Measurements from ENCODE around the gene PDCD1. TPM values are rescaled to one million over a fixed set of nuclear protein-coding genes. Genes with fewer than 3 reads are reported as not detected.

The PDCD1 gene
- total and polyA plus RNA-seq, 2 of the 13 experiments (the other 11 are each of a cell fraction or from before 2014, with no cell fraction given): 0.04 TPM; not detected in 1

DNA sequence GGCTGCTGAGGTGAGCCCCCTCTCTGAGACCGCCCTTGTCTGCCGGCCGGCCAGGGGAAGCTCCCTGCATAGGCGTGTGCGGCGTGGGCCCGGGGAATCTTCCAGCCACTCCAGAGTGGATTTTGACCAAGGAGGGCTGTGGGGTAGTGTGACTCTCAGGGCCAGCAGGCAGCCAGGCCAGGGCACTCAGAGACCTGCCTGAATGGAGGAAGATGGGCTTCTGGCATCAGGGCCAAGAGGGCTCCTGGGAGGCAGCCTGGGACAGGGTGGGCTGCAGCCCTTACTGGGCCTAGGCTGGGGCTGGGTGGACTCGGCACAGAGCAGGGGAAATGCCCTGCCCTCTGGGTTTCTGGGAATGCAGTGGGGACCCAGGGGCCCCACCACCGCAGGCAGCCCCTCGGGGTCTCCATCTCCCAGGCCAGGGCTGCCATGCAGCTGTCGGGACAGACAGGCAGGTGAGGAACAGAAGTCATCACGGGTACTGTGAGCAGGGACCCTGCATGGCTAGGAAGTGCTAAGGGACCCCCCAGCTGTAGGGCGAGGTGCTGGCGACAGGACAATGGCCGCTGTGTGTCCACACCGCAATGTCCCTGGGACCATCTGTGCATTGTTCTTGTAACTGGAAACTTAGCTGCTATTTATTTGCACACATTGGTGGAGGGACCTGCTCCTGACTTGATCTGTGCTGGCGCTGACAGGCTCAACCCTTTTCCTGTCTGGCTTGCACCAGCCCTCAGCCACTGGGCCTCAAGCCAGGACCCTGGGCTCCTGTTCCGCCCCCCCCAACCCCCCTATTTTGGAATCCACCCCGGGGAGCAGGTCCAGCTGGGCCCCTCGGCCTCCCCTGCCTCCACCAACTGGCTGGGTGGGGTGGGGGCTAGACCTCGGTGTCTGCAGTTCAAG, 4.1 kb downstream of the PDCD1 start:
- no TSS peak for BruUV-seq (replicated peaks)
- POLR2A ChIA-PET: no interaction called here
- WGBS (ENCODE audit: low lambda C conversion rate): 40% methylated on average over 10 of the region's 21 CpGs
- Histone ChIP-seq H2AFZ (ENCODE audit: low read length) (no peak overlapping the region), H3K4me1 (ENCODE audit: insufficient read depth, low read length) (peaks cover 22% of the 10 kb centered on the region), H3K27ac (ENCODE audit: extremely low read length, insufficient read depth, low read length) (no peak overlapping the region), H3K9ac (ENCODE audit: insufficient read depth, low read depth, low read length) (no peak overlapping the region), H3K4me2 (ENCODE audit: low read depth, low read length) (no peak overlapping the region), H4K20me1 (ENCODE audit: insufficient read depth, low read length) (no peaks in the 10 kb centered on the region), H3K9me3 (ENCODE audit: low read length) (no peaks in the 10 kb centered on the region), H3K27me3 (ENCODE audit: control insufficient read depth in 1 of 2, insufficient read depth in 2 of 2, low read length in 2 of 2) (peaks cover 41 to 92% of the 10 kb centered on the region in 2 experiments; a peak in 4 of 5 replicates), H3K4me3 (replicated peaks in 1 of 3; ENCODE audit: insufficient read depth in 1 of 3, low read depth in 2 of 3, low read length in 3 of 3) (no peak overlapping the region), H3K36me3 (replicated peaks in 1 of 2; ENCODE audit: control insufficient read depth in 1 of 2, insufficient read depth in 2 of 2, low read length in 2 of 2) (no peaks in the 10 kb centered on the region), H3K79me2 (ENCODE audit: insufficient read depth, low read length) (no peaks in the 10 kb centered on the region)
- CTCF ChIA-PET (ENCODE audit: low intra/inter-chr PET ratio, low total read pairs): no interaction called here
- intact Hi-C loops (cut with micrococcal nuclease; ENCODE audit: unreplicated experiment) (no loop called here), in situ Hi-C loops (cut with HindIII; ENCODE audit: extremely low pct_ligation_motif_present, low pct_unique_long_range_greater_than_20kb) (no loop called here)
- peak; percentile 46 for DNase-seq (ENCODE audit: low spot score)
- TF ChIP-seq ZNF225 (CRISPR knock-in tag; IDR thresholded peaks at IDR 0.05): peak; percentile 17; the same call in 1 of the 2 replicates
- TF ChIP-seq SRSF1 (optimal IDR thresholded peaks at IDR 0.05; ENCODE audit: low read depth, low read length): no peak
- peak; percentile 59 for TF ChIP-seq SOX5 (CRISPR knock-in tag; IDR thresholded peaks at IDR 0.05; ENCODE audit: borderline replicate concordance)
- no peak for TF ChIP-seq ZNF580 (CRISPR knock-in tag; IDR thresholded peaks at IDR 0.05; ENCODE audit: borderline replicate concordance, low read depth)
- TF ChIP-seq TOPORS (CRISPR knock-in tag; IDR thresholded peaks at IDR 0.05): no peak
- no peak for TF ChIP-seq ZNF205 (CRISPR knock-in tag; IDR thresholded peaks at IDR 0.05)
- no peak for TF ChIP-seq NCOR1 (IDR thresholded peaks at IDR 0.05; ENCODE audit: borderline replicate concordance, low read length)
- no peak for TF ChIP-seq SOX13 (IDR thresholded peaks at IDR 0.05)
- TF ChIP-seq SOX13 (CRISPR knock-in tag; conservative IDR thresholded peaks at IDR 0.05 in 1 of 2, IDR thresholded peaks at IDR 0.05 in 1 of 2): peak in 1 of 2 experiments; percentile 78; a peak in 2 of 4 replicates
- 0 out of 2 replicates have a peak, but pooled peaks have one; percentile 42 for TF ChIP-seq ZNF446 (CRISPR knock-in tag; IDR thresholded peaks at IDR 0.05)
- TF ChIP-seq SIN3B (IDR thresholded peaks at IDR 0.05; ENCODE audit: low read length): no peak
- no peak for ATAC-seq
- no peak for FAIRE-seq
